ENCODE measurements around the gene P2RY14. TPM values are rescaled to one million over a fixed set of nuclear protein-coding genes. Genes with fewer than 3 reads are reported as not detected.

Gene P2RY14
- total RNA-seq, 2 donors from 2014 or later: 0.26 to 0.90 TPM

DNA sequence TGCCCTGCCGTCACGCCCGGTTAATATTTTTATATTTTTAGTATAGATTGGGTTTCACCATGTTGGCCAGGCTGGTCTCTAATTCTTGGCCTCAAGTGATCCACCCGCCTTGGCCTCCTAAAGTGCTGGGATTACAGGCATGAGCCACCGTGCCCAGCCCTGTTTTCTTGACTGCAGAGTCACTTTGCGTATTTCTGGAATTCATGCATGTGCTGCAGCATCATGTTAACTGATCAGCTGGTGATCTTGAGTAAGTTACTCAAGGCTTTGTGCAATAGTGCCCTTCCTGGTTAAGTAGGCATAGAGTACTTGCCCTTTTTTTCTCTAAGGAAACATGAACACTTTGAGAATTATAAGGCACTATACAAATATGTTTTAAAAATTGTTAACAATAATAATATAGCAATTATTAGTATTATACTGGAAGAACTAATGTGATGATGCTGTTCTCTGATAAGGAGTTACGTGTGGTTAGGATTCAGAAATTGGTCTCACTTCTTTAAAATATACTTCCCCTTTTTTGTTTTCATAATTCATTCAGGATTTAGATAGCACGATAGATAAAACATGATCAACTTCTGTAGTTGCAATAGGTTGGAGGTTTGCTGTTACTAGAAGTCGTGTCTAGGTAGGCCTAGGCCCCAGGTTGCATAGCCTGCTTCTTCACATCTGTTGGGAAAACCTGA, 108.9 kb downstream of the P2RY14 start:
- H3K4me3 Mint-ChIP-seq: peak overlapping the region; percentile 50
- H3K4me1 Mint-ChIP-seq: peaks cover 29% of the 10 kb centered on the region
- no peaks in the 10 kb centered on the region for H3K27me3 Mint-ChIP-seq
- DNase-seq (no peak), ATAC-seq (peak; percentile 5)
- H3K27ac Mint-ChIP-seq: peak overlapping the region; percentile 92
- H3K36me3 Mint-ChIP-seq (ENCODE audit: low read depth): no peaks in the 10 kb centered on the region
- no peaks in the 10 kb centered on the region for H3K9me3 ChIP-seq (ENCODE audit: control insufficient read depth, low read length, poor library complexity, severe bottlenecking)

DNA sequence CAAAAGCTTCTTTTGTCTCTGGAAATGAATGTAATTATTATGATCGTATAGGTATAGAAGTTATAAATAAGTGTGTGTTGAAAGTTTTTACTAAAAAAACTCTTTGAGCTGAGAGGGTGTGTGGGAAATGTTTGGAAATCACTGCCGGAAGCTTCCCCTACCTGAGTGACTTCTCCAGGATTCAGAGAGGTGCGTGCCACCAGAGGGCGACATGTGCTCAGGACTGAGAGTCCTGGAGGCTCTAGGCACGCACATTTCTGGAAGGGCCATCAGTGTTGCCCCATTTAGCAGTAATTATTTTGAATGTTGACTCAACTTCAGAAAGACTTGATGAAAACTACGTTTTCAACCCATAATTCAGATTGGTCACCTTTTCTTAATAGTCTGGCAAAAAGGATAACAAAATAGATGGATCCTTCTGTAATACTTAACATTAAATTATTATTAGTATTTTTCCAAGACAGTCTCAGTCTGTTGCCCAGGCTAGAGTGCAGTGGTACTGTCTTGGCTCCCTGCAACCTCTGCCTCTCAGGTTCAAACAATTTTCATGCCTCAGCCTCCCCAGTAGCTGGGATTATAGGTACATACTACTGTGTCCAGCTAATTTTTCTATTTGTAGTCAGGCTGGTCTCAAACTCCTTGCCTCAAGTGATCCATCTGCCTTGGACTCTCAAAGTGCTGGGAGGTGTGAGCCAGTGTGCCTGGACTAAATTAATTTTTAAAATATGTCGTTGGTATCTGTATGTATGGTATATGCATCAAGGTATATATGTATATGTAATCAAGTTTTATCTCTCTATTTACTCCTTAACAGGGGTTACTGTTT, 109.9 kb downstream of the P2RY14 start:
- H3K27me3 Mint-ChIP-seq: no peaks in the 10 kb centered on the region
- no peaks in the 10 kb centered on the region for H3K9me3 ChIP-seq (ENCODE audit: control insufficient read depth, low read length, poor library complexity, severe bottlenecking)
- H3K27ac Mint-ChIP-seq: no peak overlapping the region
- H3K4me3 Mint-ChIP-seq: no peak overlapping the region
- DNase-seq (peak; percentile 63 to 74 (median 63)), ATAC-seq (peak; percentile 77)
- H3K4me1 Mint-ChIP-seq: peaks cover 29% of the 10 kb centered on the region
- no peaks in the 10 kb centered on the region for H3K36me3 Mint-ChIP-seq (ENCODE audit: low read depth)

DNA sequence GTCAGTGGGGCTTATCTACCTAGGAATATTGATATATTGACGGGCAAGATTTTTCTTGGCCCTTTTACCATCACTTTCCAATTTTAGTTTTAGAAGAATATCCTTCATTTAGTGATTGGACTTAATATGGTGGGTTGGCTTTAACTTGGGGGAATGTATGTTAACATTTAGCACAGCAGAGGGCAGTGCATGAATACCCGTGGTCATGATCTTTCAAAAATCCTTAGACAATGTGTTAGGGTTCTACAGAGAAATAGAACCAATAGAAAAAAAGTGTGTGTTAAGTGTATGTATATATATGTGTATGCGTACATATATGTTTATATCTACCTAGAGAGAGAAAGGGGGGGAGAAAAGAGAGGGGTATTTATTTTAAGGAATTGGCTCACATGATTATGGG, 112.2 kb downstream of the P2RY14 start:
- DNase-seq (no peak), ATAC-seq (no peak)
- H3K27me3 Mint-ChIP-seq: no peaks in the 10 kb centered on the region
- no peak overlapping the region for H3K4me3 Mint-ChIP-seq
- H3K36me3 Mint-ChIP-seq (ENCODE audit: low read depth): no peaks in the 10 kb centered on the region
- no peak overlapping the region for H3K27ac Mint-ChIP-seq
- no peaks in the 10 kb centered on the region for H3K9me3 ChIP-seq (ENCODE audit: control insufficient read depth, low read length, poor library complexity, severe bottlenecking)
- peaks cover 17% of the 10 kb centered on the region for H3K4me1 Mint-ChIP-seq

DNA sequence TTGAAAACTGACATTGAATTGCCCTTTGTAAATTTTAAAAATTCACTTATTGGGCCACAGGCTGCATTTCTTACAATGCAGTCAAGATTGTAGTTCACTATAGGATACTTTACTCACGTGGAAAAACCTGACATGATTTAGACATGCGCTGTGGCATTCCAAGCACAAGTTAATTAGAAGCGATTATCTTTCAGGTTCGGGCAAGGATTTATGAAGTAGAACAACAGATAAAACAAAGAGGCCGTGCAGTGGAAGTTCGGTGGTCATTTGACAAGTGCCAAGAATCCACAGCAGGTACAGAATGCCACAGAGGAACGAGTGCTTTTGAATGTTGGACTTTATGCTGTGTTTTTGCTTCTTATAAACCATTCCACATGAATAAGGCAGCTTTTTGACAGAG, 113.1 kb downstream of the P2RY14 start:
- no peaks in the 10 kb centered on the region for H3K36me3 Mint-ChIP-seq (ENCODE audit: low read depth)
- peaks cover 5% of the 10 kb centered on the region for H3K27me3 Mint-ChIP-seq
- DNase-seq (no peak), ATAC-seq (no peak)
- no peaks in the 10 kb centered on the region for H3K9me3 ChIP-seq (ENCODE audit: control insufficient read depth, low read length, poor library complexity, severe bottlenecking)
- H3K4me1 Mint-ChIP-seq: peaks cover 7% of the 10 kb centered on the region
- H3K27ac Mint-ChIP-seq: no peak overlapping the region
- H3K4me3 Mint-ChIP-seq: no peak overlapping the region

Other genes with a start within 250 kb of the P2RY14 start
- gene MED12L, start 192.9 kb downstream of the P2RY14 start, total RNA-seq: 1 to 10 TPM; 1.8 to 6.2 TPM
- gene GPR171, start 75.3 kb downstream of the P2RY14 start, total RNA-seq: 10 to 100 TPM; 20.7 to 33.8 TPM
- gene GPR87, start 38.3 kb upstream of the P2RY14 start, total RNA-seq: not detected
- gene P2RY13, start 51.0 kb upstream of the P2RY14 start, total RNA-seq: under 1 TPM; 0.26 to 0.82 TPM
- 10 to 100 TPM in 1 of 2 donors, under 1 TPM in 1; 0.62 to 19.8 TPM for gene P2RY12, start 106.2 kb upstream of the P2RY14 start, total RNA-seq
- gene IGSF10, start 182.5 kb upstream of the P2RY14 start, total RNA-seq: under 1 TPM in 1 of 2 donors, not detected in 1; 0.22 TPM